Measurements from ENCODE around the gene EXOG. TPM values are rescaled to one million over a fixed set of nuclear protein-coding genes. Genes with fewer than 3 reads are reported as not detected.

The EXOG gene
- total RNA-seq, 2 donors from 2014 or later = 10.5 to 13.5 TPM

GRCh38 chr3:38489766-38490165 lies 6.4 kb upstream of the EXOG start:
- Histone ChIP-seq H3K27ac (no peak overlapping the region), H3K4me1 (peaks cover 5% of the 10 kb centered on the region), H3K27me3 (no peaks in the 10 kb centered on the region), H3K9me3 (no peaks in the 10 kb centered on the region), H3K4me3 (no peak overlapping the region), H3K36me3 (replicated peaks in 1 of 2; ENCODE audit: insufficient read depth in 1 of 2, low read depth in 2 of 2) (no peaks in the 10 kb centered on the region)
- DNase-seq (no peak), ATAC-seq (no peak)
- intact Hi-C loops (cut with DNase I) = no loop called here
- TF ChIP-seq CTCF (IDR thresholded peaks at IDR 0.05) = no peak
- TF ChIP-seq POLR2A (IDR thresholded peaks at IDR 0.05) = no peak
- 92 to 97% methylated on average over 2 of the region's 2 CpGs for WGBS, 2 donors

- no peaks in the 10 kb centered on the region for H3K36me3 ChIP-seq (replicated peaks in 1 of 2; ENCODE audit: insufficient read depth in 1 of 2, low read depth in 2 of 2)
- no peak for DNase-seq
- 87 to 90% methylated on average over 11 of the region's 11 CpGs for WGBS, 2 donors
- no peak overlapping the region for H3K27ac ChIP-seq
- H3K9me3 ChIP-seq = no peaks in the 10 kb centered on the region
- peaks cover 5% of the 10 kb centered on the region for H3K4me1 ChIP-seq
- intact Hi-C loops (cut with DNase I) = no loop called here
- no peaks in the 10 kb centered on the region for H3K27me3 ChIP-seq
- ATAC-seq = no peak
- no peak overlapping the region for H3K4me3 ChIP-seq
- TF ChIP-seq POLR2A (IDR thresholded peaks at IDR 0.05) (no peak), CTCF (IDR thresholded peaks at IDR 0.05) (no peak)
Measured at GRCh38 chr3:38490281-38491030, 5.7 kb upstream of the EXOG start.

- DNase-seq = no peak
- TF ChIP-seq CTCF (IDR thresholded peaks at IDR 0.05) (no peak), POLR2A (IDR thresholded peaks at IDR 0.05) (no peak)
- intact Hi-C loops (cut with DNase I) = no loop called here
- 94% methylated on average over 6 of the region's 6 CpGs for WGBS, 2 donors
- ATAC-seq = no peak
- Histone ChIP-seq H3K4me3 (no peak overlapping the region), H3K27me3 (no peaks in the 10 kb centered on the region), H3K27ac (no peak overlapping the region), H3K9me3 (no peaks in the 10 kb centered on the region), H3K4me1 (peaks cover 5% of the 10 kb centered on the region), H3K36me3 (replicated peaks in 1 of 2; ENCODE audit: insufficient read depth in 1 of 2, low read depth in 2 of 2) (no peaks in the 10 kb centered on the region)
Measured at GRCh38 chr3:38491215-38491614, 4.9 kb upstream of the EXOG start.

- ATAC-seq = no peak
- DNase-seq = no peak
Measured at GRCh38 chr3:38493031-38493430, 3.1 kb upstream of the EXOG start.

More at GRCh38 chr3:38493031-38493430, 3.1 kb upstream of the EXOG start:
- H3K4me3 ChIP-seq = no peak overlapping the region
- H3K9me3 ChIP-seq = no peaks in the 10 kb centered on the region
- H3K27ac ChIP-seq = no peak overlapping the region
- intact Hi-C loops (cut with DNase I) = no loop called here
- peaks cover 5% of the 10 kb centered on the region for H3K4me1 ChIP-seq
- no peak for TF ChIP-seq POLR2A (IDR thresholded peaks at IDR 0.05)
- TF ChIP-seq CTCF (IDR thresholded peaks at IDR 0.05) = no peak
- H3K36me3 ChIP-seq (replicated peaks in 1 of 2; ENCODE audit: insufficient read depth in 1 of 2, low read depth in 2 of 2) = no peaks in the 10 kb centered on the region
- no peaks in the 10 kb centered on the region for H3K27me3 ChIP-seq
- WGBS, 2 donors = 77 to 88% methylated on average over 4 of the region's 4 CpGs
